Left colon (tissue), 2 donors: Measurements from ENCODE around the gene STX3. TPM values are rescaled to one million over a fixed set of nuclear protein-coding genes. Genes with fewer than 3 reads are reported as not detected.

ENCODE experiments used
- ATAC-seq: fragments of 200-7000 bp; cut with Tn5 transposase; one replicate; pipeline ENCODE4 v1.9.1; 2020; ENCODE audit warnings: mild to moderate bottlenecking, moderate library complexity
- DNase-seq, 2 donors: peaks; one replicate each; pipeline ENCODE4 v3.0.0-alpha.2; 2020
- intact Hi-C, 2 donors: fragments of 100-400 bp; cut with DNase I in 1 of 2; cut with micrococcal nuclease in 1 of 2; formaldehyde crosslinking; loops; one replicate each; pipeline versions ENCODE4 v1.11.2 to v1.14.0; 2022; cut with DNase I, micrococcal nuclease
- total RNA-seq, 2 donors: library from RNA; stranded (reverse); fragmentation: NEBNext Ultra II Directional; extraction: Animal tissue kit (Norgen Biotek cat#: 25700); gene quantifications; one replicate each; pipeline ENCODE4 v1.2.1, GENCODE V29; 2021
- donor health status: DM: no; HTN: no; CAD: no.
- donor health status: DM: yes; HTN: yes; CAD: no.

The STX3 gene
- total RNA-seq, 2 donors from 2014 or later, result 83.8 to 133 TPM

DNA sequence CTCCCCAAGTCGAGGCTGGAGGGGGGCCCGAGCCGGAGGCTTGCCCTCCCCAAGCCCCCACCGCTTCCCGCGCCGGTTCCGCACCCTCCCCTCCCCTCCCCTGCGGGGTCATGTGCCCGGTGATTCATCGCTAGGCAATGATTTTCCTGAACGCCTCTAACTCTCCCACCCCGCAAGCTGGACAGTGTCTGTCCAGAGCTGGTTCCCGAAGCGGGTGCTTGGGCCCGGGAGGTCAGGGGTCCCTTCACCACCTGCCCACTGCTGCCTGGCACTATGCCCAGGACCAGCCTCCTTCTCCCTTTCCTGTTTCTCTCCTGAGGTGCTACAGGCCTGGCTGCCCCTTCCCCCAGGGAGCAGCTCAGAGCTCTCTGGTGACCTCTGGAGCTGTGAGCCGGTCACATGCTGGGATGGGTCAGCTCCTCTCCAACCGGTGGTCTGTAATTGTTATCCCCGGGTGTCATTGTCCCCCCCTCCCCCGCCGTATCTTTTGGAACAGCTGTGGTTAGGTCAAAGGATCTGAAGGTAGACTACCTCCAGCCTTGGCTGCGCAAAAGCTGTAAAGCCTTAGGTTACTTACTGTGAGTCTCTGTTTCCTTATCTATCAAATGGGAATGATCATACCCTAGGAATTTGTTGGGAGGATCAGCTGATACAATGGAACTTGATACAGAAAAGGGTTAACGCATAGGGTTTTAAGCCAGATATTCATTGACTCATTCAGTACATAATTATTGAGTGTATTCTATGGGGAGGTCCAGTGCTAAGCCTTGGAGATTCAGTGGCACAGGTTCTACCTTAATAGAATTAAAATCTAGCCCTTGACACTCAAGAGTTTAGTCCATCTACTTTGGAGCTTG is 753 bp downstream of the STX3 start:
- intact Hi-C loops, result no loop called here
- peak; percentile 71 for ATAC-seq

DNA sequence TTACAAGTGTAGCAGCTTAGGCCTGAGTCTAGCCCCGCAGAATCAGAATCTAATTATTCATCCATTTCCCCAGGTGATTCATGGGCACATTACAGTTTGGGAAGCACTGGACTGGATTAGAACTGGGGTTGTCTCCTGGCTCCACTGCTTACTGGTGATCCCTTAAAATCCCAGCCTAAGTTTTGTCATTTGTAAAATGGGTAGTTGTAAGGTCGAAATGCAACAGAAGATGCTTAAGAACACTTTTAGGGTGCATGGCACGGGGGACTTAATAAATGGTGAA is 1.3 kb downstream of the STX3 start:
- DNase-seq (no peak), ATAC-seq (no peak)
- intact Hi-C loops, result no loop called here

More for the DNA sequence above, 753 bp downstream of the STX3 start:
- peak; percentile 85 to 87 for DNase-seq

DNA sequence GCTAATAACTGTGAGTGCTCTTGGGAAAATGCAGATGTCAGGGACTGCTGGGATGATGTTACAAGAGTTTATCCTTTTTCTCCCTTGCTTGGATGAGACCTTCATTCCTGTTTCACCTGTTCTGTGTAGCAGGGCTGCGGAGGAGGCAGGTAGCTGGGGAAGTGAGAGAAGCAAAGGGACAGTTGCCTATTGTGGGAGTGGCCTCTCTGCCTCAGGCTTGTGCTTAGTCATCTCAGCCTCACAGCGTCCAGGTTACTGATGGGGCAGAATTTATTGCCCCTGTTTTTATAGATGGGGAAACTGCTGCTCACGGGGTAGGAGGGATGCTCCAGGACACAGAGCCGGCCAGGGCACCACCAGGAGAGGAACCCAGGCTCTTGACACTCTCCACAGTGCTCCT is 1.7 kb downstream of the STX3 start:
- ATAC-seq, result peak; percentile 62
- intact Hi-C loops, result no loop called here
- DNase-seq, result peak; percentile 62 to 82

DNA sequence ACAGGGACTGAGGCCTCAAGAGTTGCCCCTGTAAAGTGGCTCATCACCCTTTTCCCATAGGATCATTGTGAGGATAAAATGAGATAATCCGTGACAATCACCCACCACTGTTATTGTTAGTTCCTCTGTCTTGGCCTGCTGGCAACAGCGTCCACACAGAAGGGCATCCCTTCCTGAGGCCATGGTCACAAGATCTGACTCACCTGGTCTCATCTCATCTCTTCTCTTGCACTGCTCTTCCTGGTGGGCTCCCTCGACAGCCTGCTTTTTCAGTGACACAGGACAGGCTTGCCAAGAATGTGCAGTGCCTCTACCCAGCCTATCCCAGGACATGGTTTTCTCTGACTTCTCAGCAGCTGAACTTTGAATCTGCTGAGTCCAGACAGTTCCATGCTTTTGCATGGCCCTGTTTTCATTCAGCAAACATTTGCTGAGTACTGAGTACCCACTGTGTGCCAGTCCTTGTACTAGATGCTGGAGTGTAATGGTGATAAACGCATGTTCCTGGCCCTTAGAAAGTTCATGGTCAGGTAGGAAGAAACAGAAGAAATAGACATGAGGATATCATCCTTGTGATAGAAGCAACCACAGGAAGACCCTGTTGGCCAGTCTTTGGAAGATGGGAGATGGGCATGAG is 3.3 kb downstream of the STX3 start:
- ATAC-seq, result no peak
- intact Hi-C loops, result no loop called here
- no peak for DNase-seq

DNA sequence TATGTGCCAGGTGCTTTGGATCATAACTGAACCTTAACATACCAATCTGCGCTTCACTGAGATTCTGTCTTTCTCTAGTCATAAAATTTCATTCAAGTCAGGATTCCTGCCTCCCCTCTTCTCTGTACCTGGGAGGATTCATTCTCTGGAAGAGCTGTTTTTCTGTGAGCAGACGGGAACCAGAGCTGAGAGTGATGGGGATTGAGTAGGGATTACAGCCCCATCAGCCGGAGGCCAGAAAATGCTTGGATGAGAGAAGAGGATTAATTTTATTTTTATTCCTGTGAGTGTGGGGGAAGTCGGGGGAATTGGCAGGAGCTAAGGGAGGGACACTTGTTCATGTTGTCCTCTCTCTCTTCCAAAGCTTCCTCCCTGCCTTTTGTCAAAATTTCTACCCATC is 4.7 kb downstream of the STX3 start:
- ATAC-seq (no peak), DNase-seq (no peak)
- intact Hi-C loops, result no loop called here

DNA sequence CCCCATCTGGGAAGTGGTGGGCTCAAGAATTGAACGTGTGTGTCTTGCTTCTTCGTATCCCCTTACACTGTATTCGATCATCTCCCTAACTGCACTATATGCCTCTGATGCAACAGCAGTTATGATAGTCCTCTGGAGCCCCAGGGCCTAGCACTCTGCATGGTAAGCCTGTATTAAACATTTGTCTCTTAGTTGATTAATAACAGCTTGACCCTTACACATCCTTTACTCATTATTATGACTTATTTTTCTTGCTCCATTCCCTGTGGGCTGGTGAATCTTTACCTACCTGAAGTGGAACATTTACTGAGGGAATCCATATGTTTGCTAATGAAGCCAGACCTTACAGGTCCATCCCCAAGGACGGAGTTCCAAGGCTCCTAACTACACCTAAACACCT is 5.6 kb downstream of the STX3 start:
- intact Hi-C loops, result no loop called here
- ATAC-seq, result no peak
- no peak for DNase-seq

DNA sequence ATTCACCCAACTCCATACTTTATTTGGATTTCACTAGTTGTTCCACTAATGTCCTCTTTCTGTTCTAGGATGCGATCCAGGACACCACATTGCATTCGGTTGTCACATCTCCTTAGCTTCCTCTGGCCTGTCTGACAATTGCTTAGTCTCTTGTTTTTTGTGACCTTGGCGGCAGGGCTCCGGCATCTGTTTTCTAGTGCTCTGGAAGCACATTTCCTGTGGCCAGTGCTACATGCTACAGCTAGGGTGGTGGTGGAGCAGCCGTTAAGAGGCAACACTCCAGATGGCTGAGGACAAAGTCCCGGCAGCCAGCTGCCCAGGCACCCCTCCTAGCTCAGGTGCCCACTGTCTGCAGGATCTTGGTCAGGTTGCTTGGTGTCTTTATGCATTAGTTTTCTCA is 6.8 kb downstream of the STX3 start:
- no peak for DNase-seq
- peak; percentile 34 for ATAC-seq
- intact Hi-C loops, result no loop called here

DNA sequence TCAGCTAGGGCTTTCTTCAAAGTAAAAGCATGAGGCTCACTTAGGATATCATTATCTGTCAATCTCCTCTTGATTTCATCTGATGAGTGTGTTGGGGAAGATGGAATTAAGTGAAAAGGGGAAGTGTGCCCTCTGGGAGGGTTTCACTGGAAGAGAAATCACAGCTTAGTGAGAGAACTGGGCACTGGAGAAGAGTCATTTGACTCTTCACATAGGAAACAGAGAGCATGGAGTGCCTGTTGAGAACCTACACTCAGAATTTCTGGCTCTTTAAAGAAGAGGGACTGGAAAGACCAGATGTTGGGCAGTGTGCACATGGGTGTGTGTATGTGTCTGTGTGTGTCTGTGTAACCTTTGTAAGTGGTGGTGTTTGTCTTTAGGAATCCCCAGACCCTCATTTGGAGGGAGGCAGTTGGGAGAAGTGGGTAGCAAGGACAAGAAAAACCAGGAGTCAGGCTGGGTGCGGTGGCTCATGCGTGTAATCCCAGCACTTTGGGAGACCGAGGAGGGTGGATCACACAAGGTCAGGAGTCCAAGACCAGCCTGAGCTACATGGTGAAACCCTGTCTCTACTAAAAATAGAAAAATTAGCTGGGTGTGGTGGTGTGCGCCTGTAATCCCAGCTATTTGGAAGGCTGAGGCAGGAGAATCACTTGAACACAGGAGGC is 10.0 kb downstream of the STX3 start:
- peak; percentile 29 to 48 for DNase-seq
- peak; percentile 65 for ATAC-seq
- intact Hi-C loops, result no loop called here

DNA sequence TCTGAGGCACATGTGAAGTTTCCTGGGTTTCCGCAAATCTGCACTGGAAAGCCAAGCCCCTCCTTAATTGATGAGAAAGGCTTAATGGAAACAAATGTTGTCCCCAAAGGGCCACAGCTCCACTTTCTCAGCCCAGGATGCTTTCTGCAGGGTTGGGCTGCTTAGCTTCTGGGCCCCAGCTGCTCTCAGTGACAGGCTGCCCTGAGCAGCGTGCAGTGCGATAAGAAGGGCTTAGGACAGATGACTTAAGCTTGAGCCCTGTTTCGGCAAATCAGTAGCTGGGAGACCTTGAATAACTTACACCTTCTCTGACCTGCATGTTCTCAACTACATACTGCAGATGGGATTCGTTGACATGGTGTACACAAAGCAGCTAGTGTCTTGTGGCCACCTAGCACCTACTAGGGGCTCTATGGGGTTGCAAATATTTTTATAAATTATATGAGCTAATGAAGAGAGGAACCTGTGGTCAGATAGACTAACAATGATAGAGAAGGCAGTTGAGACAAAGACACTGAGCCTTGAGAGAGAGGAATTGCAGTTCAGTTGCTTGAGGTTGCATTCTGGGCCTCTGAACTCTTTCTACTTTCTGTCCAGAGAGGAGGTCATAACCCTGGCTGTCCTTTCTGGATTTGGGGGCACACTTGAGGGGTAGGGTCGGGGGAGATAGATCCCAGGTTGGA is 11.5 kb downstream of the STX3 start:
- no peak for ATAC-seq
- DNase-seq, result no peak
- intact Hi-C loops, result no loop called here

DNA sequence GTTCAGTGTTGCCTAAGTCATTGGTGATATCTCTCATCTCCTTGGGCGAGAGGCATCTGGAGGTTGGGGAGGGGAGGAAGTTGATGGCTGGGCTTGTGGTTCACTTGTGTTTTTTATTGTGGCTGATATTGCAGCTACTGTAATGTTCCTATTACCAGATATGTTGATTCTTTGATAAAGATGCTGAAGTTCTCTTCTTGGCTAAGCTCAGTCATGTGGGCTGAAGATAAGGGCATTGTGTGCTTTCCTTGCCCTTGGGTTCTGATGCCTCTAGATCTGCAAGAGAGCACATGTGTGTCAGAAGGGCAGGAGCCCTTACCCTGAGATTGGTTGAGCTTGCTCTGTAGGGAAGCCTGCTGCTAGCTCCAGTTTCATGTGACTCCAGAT is 12.0 kb downstream of the STX3 start:
- peak; percentile 72 for ATAC-seq
- DNase-seq, result no peak
- intact Hi-C loops, result no loop called here

DNA sequence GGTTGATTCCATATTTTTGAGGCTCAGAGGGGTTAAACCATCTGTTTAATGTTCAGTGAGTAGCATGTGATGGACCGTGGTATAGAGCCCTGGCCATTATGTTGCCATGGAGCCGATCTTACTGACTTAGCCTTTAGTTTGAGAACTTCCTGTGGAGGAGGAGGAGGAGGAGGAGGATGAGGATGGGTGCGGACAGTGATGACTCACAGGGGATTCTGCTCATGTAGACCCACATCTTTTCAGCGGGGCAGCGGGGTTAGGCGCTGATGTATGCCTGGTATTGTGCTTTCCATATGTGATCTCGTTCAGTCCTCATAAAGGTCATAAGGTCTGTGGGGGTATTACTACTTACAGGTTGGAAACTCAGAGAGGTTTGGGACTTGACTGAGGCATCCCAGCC is 13.9 kb downstream of the STX3 start:
- ATAC-seq, result no peak
- DNase-seq, result no peak
- intact Hi-C loops, result no loop called here

DNA sequence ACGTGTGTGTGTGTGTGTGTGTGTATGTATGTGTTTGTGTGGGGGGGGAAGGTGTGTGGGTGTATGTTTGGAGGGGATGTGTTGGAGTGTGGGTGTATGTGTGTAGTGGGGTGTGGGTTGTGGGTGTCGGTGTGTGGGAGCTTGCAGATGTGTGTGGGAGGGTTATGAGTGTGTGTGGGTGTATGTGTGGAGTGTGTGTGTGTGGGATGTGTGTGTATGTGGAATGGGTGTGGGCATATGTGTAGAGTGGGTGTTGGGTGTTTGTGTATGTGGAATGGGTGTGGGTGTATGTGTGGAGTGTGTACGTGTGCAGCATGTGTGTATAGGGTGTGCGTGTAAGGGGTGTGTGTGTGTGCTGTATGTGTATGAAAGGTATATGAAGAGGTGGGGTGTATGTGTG is 14.7 kb downstream of the STX3 start:
- DNase-seq, result no peak
- no peak for ATAC-seq
- intact Hi-C loops, result no loop called here

DNA sequence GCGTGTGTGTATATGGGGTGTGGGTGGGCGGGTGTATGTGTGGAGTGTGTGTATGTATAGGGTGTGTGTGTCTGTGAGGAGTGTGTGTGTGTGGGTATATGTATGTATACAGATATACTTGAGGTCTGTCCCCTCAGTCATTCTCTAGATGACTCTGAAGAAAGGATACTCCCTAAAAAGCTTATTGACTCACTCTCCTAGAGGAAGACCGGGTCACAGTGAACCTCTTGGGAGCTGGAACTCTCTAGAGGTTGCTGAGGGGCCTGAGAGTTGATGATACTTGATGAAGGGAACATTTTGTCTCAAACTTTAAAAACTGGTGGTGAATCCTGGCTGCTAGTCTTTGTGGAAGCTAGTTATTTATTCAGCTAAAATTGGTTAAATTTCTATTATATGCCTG is 15.1 kb downstream of the STX3 start:
- intact Hi-C loops, result no loop called here
- no peak for DNase-seq
- no peak for ATAC-seq

DNA sequence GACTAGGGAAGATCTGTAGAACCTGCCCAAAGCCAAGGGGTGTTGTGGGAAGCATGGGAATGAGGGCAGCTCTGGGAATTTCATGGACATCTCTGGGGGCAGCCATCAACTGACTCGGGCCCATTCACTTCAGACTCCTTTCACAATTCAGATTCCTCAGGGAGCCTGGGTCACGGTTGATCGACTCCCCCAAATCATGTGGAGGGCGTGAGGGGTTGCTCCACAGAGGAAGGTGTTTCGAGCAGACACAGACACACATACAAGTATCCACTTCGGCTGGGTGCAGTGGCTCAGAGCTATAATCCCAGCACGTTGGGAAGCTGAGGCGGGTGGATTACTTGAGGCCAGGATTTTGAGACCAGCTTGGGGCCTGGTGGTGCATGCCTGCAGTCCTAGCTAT is 15.7 kb downstream of the STX3 start:
- DNase-seq (no peak), ATAC-seq (no peak)
- intact Hi-C loops, result no loop called here

DNA sequence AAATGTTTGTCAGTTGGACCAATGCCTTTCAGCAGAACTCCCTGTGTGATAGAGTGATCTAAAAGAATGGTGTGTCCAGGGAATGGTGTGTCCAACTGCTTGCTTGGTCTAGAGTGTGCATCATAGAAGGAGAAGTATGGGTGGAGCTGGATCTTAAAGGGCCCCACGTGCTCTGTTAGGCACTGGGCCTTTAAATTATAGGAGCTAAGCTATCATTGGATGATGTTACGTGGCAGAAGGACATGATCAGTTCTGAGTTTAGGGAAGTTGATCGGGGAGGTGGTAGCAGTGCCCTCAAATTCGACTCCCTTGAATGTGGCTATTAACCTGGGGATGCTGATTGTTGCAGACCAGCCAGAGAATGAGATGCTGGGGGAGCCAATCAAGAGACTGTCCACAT is 16.4 kb downstream of the STX3 start:
- intact Hi-C loops, result no loop called here
- DNase-seq (no peak), ATAC-seq (no peak)

DNA sequence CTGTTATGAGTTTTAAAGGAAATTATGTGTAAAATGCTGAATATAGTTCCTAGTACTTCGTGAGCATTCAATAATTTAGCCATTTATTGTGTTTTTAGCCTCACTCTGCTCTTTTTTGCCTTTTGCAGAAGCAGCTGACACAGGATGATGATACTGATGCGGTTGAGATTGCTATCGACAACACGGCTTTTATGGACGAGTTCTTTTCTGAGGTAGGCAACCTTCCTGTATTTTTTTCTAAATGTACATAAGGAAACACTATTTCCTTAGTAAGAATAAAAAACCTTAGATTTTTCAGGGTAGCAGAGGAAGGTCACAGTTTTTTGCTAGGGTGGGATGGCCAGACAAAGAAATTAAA is 17.9 kb downstream of the STX3 start:
- DNase-seq (no peak), ATAC-seq (no peak)
- intact Hi-C loops, result no loop called here

DNA sequence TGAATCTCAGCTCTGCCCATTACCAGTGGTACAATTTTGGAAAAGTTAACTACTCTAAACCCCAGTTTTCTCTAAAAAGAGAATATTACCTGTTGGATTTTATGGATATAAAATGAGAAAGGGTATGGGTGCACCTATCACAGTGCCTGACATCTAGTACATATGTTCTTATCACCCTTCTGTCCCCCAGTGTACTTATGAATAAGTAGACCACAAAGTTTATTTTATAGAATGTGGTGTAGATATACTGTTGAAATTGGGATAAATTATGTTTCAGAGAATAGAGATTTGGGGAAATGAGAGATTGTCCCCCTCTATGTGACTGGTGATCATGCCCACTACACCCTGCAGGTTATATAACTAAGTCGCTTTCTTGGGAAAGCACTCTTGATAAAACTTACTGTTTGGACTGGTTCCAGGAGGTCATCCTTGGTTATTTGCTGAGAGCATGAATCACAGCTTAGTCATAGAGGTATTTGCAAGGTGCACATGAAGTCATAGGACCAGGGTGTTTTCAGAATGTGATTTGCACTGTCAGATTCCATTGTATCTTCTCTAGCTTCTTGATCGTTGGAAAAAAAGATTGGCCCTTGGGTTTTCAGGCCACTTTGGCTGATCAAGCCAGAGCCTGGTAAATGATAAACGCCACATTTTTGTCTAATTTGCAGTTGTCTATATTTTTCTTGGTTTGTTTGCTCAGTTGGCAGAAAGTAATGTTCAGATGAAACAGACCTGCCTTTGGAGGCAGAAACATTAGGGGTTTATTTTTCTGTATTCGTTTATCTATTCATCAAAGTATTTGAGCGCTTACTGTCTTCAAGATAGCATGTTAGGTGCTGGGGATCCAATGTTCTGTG is 21.3 kb downstream of the STX3 start:
- intact Hi-C loops, result no loop called here
- DNase-seq (no peak), ATAC-seq (peak; percentile 78)

DNA sequence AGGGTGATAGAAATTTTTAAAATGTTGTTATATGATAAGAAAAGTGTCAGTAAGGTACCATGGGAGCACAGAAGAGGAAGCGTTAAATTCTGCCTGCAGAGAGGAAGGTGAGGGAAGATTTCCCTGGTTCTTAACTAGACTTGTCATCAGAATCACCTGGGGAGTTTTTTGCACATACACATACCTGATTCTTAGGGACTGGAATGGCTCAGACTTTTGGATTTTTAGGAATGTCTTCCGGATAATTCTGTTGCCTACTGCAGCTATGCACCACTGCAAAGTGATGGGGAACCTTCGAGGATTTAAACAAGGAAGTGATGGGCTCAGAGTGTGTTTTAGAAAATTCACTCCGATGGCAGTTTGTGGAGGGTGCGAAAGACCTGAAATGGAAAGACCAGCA is 21.9 kb downstream of the STX3 start:
- ATAC-seq, result no peak
- no peak for DNase-seq
- intact Hi-C loops, result no loop called here

DNA sequence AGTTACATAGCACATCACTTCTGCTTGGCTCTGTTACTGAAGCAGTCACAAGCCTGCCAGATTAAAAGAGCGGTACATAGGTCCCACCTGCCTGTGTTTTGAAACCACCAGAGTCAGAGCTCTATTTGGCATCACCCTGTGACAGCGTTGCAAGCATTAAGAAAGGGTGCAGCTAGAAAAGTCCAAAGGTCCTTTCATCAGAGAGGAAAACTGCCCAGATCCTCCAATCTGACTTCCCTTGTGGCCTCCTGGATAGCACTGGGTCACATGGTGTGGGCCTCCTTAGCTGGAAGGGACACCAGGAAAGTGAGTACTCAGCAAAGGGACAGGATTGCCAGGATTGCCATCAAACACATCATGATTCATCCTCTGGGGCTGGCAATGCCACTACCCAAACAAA is 22.9 kb downstream of the STX3 start:
- DNase-seq (peak; percentile 53 to 80), ATAC-seq (peak; percentile 89)
- intact Hi-C loops, result no loop called here
